H1 (cell line): ENCODE data around the gene SH3BGRL3. TPM values are rescaled to one million over a fixed set of nuclear protein-coding genes. Genes with fewer than 3 reads are reported as not detected.
A peak's percentile ranks its signal among the peaks of the same experiment; 100 is the strongest.

Experiments used
- CTCF ChIA-PET: fragments of 300-600 bp; sonication (Branson Sonifier 250); formaldehyde crosslinking; loops from one replicate; lab custom pipeline; 2021; ENCODE audit not compliant: partially characterized antibody; lab: Charles Lee
- POLR2A ChIA-PET: fragments of 300-600 bp; sonication (Branson Sonifier 250); formaldehyde crosslinking; loops from one replicate; lab custom pipeline; 2021; ENCODE audit warnings: inconsistent platforms; ENCODE audit not compliant: partially characterized antibody; lab: Charles Lee
- DNase-seq, 2 experiments: peaks; one replicate each; pipeline versions ENCODE4 v3.0.0 to v3.0.0-alpha.2; 2010 to 2022; ENCODE audit warnings: low spot score in 2 of 2, low read depth in 1 of 2, mixed read lengths in 1 of 2
- FAIRE-seq: peaks from 2 replicates; lab custom pipeline; 2011; peaks lifted over from hg19 to GRCh38; lab: Jason Lieb, UNC
- H2AFZ ChIP-seq: 2 replicates; pipeline ENCODE4 v1.8.1; 2012; ENCODE audit warnings: low read length, inconsistent platforms
- H2AK5ac ChIP-seq: 2 replicates; pipeline ENCODE4 v1.6.1; 2013; ENCODE audit warnings: low read depth, low read length
- H2BK120ac ChIP-seq: replicated peaks from 2 replicates; pipeline ENCODE3; 2013; ENCODE audit warnings: low read depth, low read length, inconsistent platforms
- H2BK12ac ChIP-seq: 2 replicates; pipeline ENCODE4 v1.6.1; 2013; ENCODE audit warnings: low read depth, low read length
- H2BK15ac ChIP-seq: 2 replicates; pipeline ENCODE4 v1.6.1; 2013; ENCODE audit warnings: low read length
- H2BK20ac ChIP-seq: 2 replicates; pipeline ENCODE4 v1.6.1; 2013; ENCODE audit warnings: low read length
- H2BK5ac ChIP-seq: 2 replicates; pipeline ENCODE4 v1.6.1; 2013; ENCODE audit warnings: low read depth, low read length
- H3K14ac ChIP-seq: 2 replicates; pipeline ENCODE4 v1.6.1; 2013; ENCODE audit warnings: inconsistent platforms; ENCODE audit not compliant: insufficient read length
- H3K18ac ChIP-seq: 2 replicates; pipeline ENCODE4 v1.6.1; 2013; ENCODE audit warnings: low read length; ENCODE audit errors: extremely low read depth
- H3K23ac ChIP-seq: 2 replicates; pipeline ENCODE4 v1.6.1; 2013; ENCODE audit warnings: inconsistent platforms; ENCODE audit not compliant: insufficient read length
- H3K23me2 ChIP-seq: 2 replicates; pipeline ENCODE4 v1.6.1; 2013; ENCODE audit warnings: low read depth, low read length
- H3K27ac ChIP-seq: 2 replicates; pipeline ENCODE4 v1.6.1; 2011; ENCODE audit warnings: low read depth, low read length, inconsistent platforms
- H3K27me3 ChIP-seq, 4 experiments: replicated peaks in 1 of 4; 1 replicate in 1 of 4; 2 replicates in 3 of 4; pipeline versions ENCODE4 v1.6.1 to v1.8.1; 2011 to 2013; ENCODE audit warnings: low read length in 3 of 4, mild to moderate bottlenecking in 3 of 4, inconsistent platforms in 2 of 4, mixed read lengths in 2 of 4, moderate library complexity in 1 of 4; ENCODE audit not compliant: control insufficient read depth in 3 of 4, insufficient read depth in 3 of 4; ENCODE audit errors: extremely low read depth in 1 of 4
- H3K36me3 ChIP-seq, 4 experiments: 2 replicates each; pipeline versions ENCODE4 v1.6.1 to v1.8.1; 2011 to 2013; ENCODE audit warnings: mild to moderate bottlenecking in 4 of 4, low read length in 3 of 4, moderate library complexity in 2 of 4, control low read depth in 1 of 4, inconsistent platforms in 1 of 4; ENCODE audit not compliant: insufficient read depth in 4 of 4, control insufficient read depth in 2 of 4
- H3K4ac ChIP-seq: replicated peaks from 2 replicates; pipeline ENCODE3; 2013; ENCODE audit warnings: low read length, low read depth, mixed read lengths, inconsistent platforms; ENCODE audit not compliant: insufficient read length
- H3K4me1 ChIP-seq, 4 experiments: replicated peaks in 1 of 4; 1 replicate in 1 of 4; 2 replicates in 3 of 4; pipeline versions ENCODE4 v1.6.1 to v1.8.1; 2011 to 2013; ENCODE audit warnings: low read length in 3 of 4, inconsistent platforms in 2 of 4, mixed read lengths in 1 of 4; ENCODE audit not compliant: insufficient read depth in 4 of 4, control insufficient read depth in 3 of 4
- H3K4me2 ChIP-seq, 2 experiments: 2 replicates each; pipeline versions ENCODE4 v1.6.1 to v1.8.1; 2011 to 2013; ENCODE audit warnings: low read depth in 2 of 2, low read length in 2 of 2, control low read depth in 1 of 2, inconsistent platforms in 1 of 2, mild to moderate bottlenecking in 1 of 2; ENCODE audit not compliant: insufficient read depth in 1 of 2
- H3K4me3 ChIP-seq, 4 experiments: fragments of 200-600, 300-600 bp in 1 of 4; sonication (generic), shearing (Covaris generic), sonication (Bioruptor Twin) in 1 of 4; 2 replicates each; pipeline versions ENCODE4 v1.5.1 to v1.8.1; 2011 to 2016; ENCODE audit warnings: low read length in 4 of 4, low read depth in 3 of 4, control low read depth in 2 of 4, inconsistent platforms in 2 of 4, mild to moderate bottlenecking in 2 of 4, mixed read lengths in 1 of 4, moderate library complexity in 1 of 4; ENCODE audit not compliant: insufficient read depth in 2 of 4; ENCODE audit errors: extremely low read depth in 1 of 4
- H3K56ac ChIP-seq: replicated peaks from 2 replicates; pipeline ENCODE3; 2013; ENCODE audit warnings: low read depth, mild to moderate bottlenecking, mixed read lengths, low read length, inconsistent platforms; ENCODE audit not compliant: insufficient read length
- H3K79me1 ChIP-seq: 2 replicates; pipeline ENCODE4 v1.6.1; 2013; ENCODE audit warnings: low read depth, low read length, control low read depth
- H3K79me2 ChIP-seq, 2 experiments: 2 replicates each; pipeline versions ENCODE4 v1.6.1 to v1.8.1; 2012 to 2013; ENCODE audit warnings: low read length in 2 of 2, mild to moderate bottlenecking in 2 of 2, inconsistent platforms in 1 of 2; ENCODE audit not compliant: insufficient read depth in 2 of 2, control insufficient read depth in 1 of 2
- H3K9ac ChIP-seq, 4 experiments: replicated peaks in 1 of 4; 1 replicate in 1 of 4; 2 replicates in 3 of 4; pipeline versions ENCODE4 v1.6.1 to v1.8.1; 2011 to 2013; ENCODE audit warnings: low read depth in 3 of 4, low read length in 3 of 4, control low read depth in 2 of 4, mild to moderate bottlenecking in 2 of 4, moderate library complexity in 2 of 4, inconsistent platforms in 1 of 4; ENCODE audit errors: extremely low read depth in 1 of 4
- H3K9me3 ChIP-seq, 2 experiments: 2 replicates each; pipeline versions ENCODE4 v1.6.1 to v1.8.1; 2012 to 2013; ENCODE audit warnings: mild to moderate bottlenecking in 2 of 2, moderate library complexity in 2 of 2, control low read depth in 1 of 2, inconsistent platforms in 1 of 2, low read depth in 1 of 2, low read length in 1 of 2, mixed read lengths in 1 of 2; ENCODE audit not compliant: insufficient read depth in 2 of 2
- H4K20me1 ChIP-seq, 2 experiments: replicated peaks in 1 of 2; 2 replicates each; pipeline versions ENCODE3 to v1.8.1; 2011 to 2013; ENCODE audit warnings: inconsistent platforms in 2 of 2, low read length in 2 of 2, mild to moderate bottlenecking in 1 of 2; ENCODE audit not compliant: insufficient read depth in 2 of 2, control insufficient read depth in 1 of 2
- H4K5ac ChIP-seq: 2 replicates; pipeline ENCODE4 v1.6.1; 2013; ENCODE audit warnings: low read length, low read depth, mixed read lengths, inconsistent platforms; ENCODE audit not compliant: insufficient read length
- H4K8ac ChIP-seq: 2 replicates; pipeline ENCODE4 v1.8.0; 2013; ENCODE audit warnings: mild to moderate bottlenecking, moderate library complexity, low read length, inconsistent platforms; ENCODE audit not compliant: insufficient read depth; ENCODE audit errors: extremely low read depth
- H4K91ac ChIP-seq: replicated peaks from 2 replicates; pipeline ENCODE3; 2013; ENCODE audit warnings: low read length, mixed read lengths, inconsistent platforms; ENCODE audit not compliant: insufficient read length
- BACH1 ChIP-seq: IDR thresholded peaks from 2 replicates; pipeline ENCODE4 v1.6.1; 2012; ENCODE audit warnings: low read length, improper control_type of control experiment
- CHD1 ChIP-seq: IDR thresholded peaks from 2 replicates; pipeline ENCODE4 v1.6.1; 2012; ENCODE audit warnings: low read depth, low read length, improper control_type of control experiment
- CHD2 ChIP-seq: IDR thresholded peaks from 2 replicates; pipeline ENCODE4 v1.6.1; 2012; ENCODE audit warnings: low read length, improper control_type of control experiment
- KDM5A ChIP-seq: fragments of 200-600 bp; IDR thresholded peaks from 2 replicates; pipeline ENCODE4 v1.7.1; 2012; ENCODE audit warnings: mild to moderate bottlenecking, low read length, inconsistent platforms, mixed read lengths
- MAFK ChIP-seq: IDR thresholded peaks from 2 replicates; pipeline ENCODE4 v1.6.1; 2012; ENCODE audit warnings: low read depth, mild to moderate bottlenecking, improper control_type of control experiment, low read length
- TCF12 ChIP-seq: IDR thresholded peaks from 2 replicates; pipeline ENCODE4 v1.6.1; 2011; ENCODE audit warnings: low read depth, mild to moderate bottlenecking, low read length
- WGBS, 2 experiments: shearing (Covaris generic) in 1 of 2; methylation state at CpG; one replicate each; pipeline versions ENCODE4 v1.1.6 to v1.1.7; 2013 to 2015; ENCODE audit warnings: low lambda C conversion rate in 2 of 2, mixed read lengths in 2 of 2, inconsistent platforms in 1 of 2, low coverage in 1 of 2, missing lambda C conversion rate in 1 of 2; ENCODE audit not compliant: insufficient replicate concordance in 2 of 2, insufficient coverage in 1 of 2, insufficient read length in 1 of 2; ENCODE audit errors: extremely low coverage in 1 of 2, missing lambda C conversion rate in 1 of 2; 5-methylcytosine and 5-hydroxymethylcytosine counted together
- polyA plus RNA-seq, 7 experiments: library from polyadenylated mRNA; depleted of rRNA in 3 of 7; stranded (reverse) in 5 of 7; unstranded in 2 of 7; fragments of >200 nt in 5 of 7; fragments of 200-250 nt in 2 of 7; gene quantifications; 1 replicate in 5 of 7; 2 replicates in 1 of 7; 4 replicates in 1 of 7; pipeline versions ENCODE4 v1.2.1 to v1.2.3, GENCODE V29; 2011 to 2013; ENCODE audit warnings: missing spikeins in 2 of 7, mixed read lengths in 2 of 7
- total RNA-seq: library from RNA; stranded (reverse); fragmentation: NEBNext Ultra II Directional; extraction: Animal tissue kit (Norgen Biotek cat#: 25700); gene quantifications from 2 replicates; pipeline ENCODE4 v1.2.1, GENCODE V29; 2021

Gene SH3BGRL3
- total and polyA plus RNA-seq, 2 of the 8 experiments (the other 6 are each of a cell fraction or from before 2014, with no cell fraction given) = 77.8 to 107 TPM

DNA sequence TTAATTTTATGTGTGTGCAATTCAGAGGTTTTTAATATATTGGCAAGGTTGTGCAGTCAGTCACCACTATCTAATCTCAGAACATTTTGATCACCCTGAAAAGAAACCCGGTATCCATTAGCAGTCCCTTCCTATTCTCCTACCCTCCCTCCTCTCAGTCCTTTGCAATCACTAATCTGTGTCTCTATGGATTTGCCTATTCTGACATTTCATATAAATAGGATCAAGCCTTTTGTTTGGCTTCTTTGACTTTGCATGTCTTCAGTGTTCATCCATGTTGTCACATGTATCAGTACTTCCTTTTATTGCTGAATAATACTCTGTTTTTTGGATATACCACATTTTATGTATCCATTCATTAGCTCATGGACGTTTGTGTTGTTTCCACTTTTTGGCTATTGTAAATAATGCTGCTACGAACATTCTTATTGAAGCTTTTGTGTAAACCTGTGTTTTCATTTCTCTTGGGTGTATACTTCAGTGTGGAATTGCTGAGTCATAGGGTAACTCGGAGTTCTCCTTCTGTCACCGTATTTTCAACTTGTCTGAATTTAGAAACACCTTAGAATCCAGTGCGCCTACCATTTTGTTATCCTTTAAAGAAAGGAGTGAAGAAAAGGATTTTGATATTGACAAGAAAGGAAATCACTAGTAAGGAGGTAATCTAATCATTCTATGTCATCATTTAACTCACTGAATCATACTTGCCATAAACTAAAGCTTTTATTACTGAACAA, 42.5 kb upstream of the SH3BGRL3 start:
- Histone ChIP-seq H3K4me3 (no peak overlapping the region), H2BK5ac (no peak overlapping the region), H4K20me1 (peaks cover 4 to 12% of the 10 kb centered on the region in 2 experiments), H3K27ac (no peak overlapping the region), H2AFZ (no peak overlapping the region), H3K79me2 (peaks cover 5 to 61% of the 10 kb centered on the region in 2 experiments), H4K8ac (no peak overlapping the region), H3K56ac (no peak overlapping the region), H2BK15ac (no peak overlapping the region), H3K23ac (no peak overlapping the region), H3K27me3 (no peaks in the 10 kb centered on the region), H2BK12ac (no peak overlapping the region), H2BK120ac (no peak overlapping the region), H3K23me2 (peaks cover 4% of the 10 kb centered on the region; the same call in 1 of the 2 replicates), H3K14ac (no peak overlapping the region), H3K4me1 (peaks cover 2 to 6% (median 4%) of the 10 kb centered on the region in 4 experiments; a peak in 6 of 7 replicates), H3K4me2 (no peak overlapping the region), H3K4ac (no peak overlapping the region), H3K9ac (no peak overlapping the region), H3K9me3 (no peaks in the 10 kb centered on the region), H4K5ac (no peak overlapping the region), H3K36me3 (peaks cover 0 to 10% (median 1%) of the 10 kb centered on the region in 4 experiments; a peak in 2 of 8 replicates), H2AK5ac (no peak overlapping the region), H3K18ac (no peak overlapping the region), H4K91ac (no peak overlapping the region), H2BK20ac (no peak overlapping the region), H3K79me1 (peaks cover 9% of the 10 kb centered on the region)
- ChIA-PET CTCF (interaction anchor here (1.0 kb wide), 1 partner anchor 66 kb away, joined by 3 read pairs; the partner anchor contains the start of gene ZNF593OS), POLR2A (interaction anchor here (0.9 to 1.1 kb wide), 2 partner anchors 12 to 42 kb away, joined by 3 to 4 read pairs; partner anchors contain the start of gene SH3BGRL3)
- no peak for DNase-seq
- TF ChIP-seq BACH1 = 0 out of 2 replicates have a peak, but pooled peaks have one; percentile 33
- TF ChIP-seq CHD2 = no peak
- no peak for TF ChIP-seq TCF12
- no peak for TF ChIP-seq KDM5A
- TF ChIP-seq CHD1 = no peak
- TF ChIP-seq MAFK = peak; percentile 43
- FAIRE-seq = no peak
- whole genome bisulfite sequencing, 2 experiments = 87% methylated on average over 6 of the region's 6 CpGs; no CpG with 5 or more reads in 1 of the 2 experiments
